ENCODE data around the gene ZNF408. TPM values are rescaled to one million over a fixed set of nuclear protein-coding genes. Genes with fewer than 3 reads are reported as not detected.

The ZNF408 gene
- total RNA-seq = 5.0 and 6.0 TPM in 2 replicates

DNA sequence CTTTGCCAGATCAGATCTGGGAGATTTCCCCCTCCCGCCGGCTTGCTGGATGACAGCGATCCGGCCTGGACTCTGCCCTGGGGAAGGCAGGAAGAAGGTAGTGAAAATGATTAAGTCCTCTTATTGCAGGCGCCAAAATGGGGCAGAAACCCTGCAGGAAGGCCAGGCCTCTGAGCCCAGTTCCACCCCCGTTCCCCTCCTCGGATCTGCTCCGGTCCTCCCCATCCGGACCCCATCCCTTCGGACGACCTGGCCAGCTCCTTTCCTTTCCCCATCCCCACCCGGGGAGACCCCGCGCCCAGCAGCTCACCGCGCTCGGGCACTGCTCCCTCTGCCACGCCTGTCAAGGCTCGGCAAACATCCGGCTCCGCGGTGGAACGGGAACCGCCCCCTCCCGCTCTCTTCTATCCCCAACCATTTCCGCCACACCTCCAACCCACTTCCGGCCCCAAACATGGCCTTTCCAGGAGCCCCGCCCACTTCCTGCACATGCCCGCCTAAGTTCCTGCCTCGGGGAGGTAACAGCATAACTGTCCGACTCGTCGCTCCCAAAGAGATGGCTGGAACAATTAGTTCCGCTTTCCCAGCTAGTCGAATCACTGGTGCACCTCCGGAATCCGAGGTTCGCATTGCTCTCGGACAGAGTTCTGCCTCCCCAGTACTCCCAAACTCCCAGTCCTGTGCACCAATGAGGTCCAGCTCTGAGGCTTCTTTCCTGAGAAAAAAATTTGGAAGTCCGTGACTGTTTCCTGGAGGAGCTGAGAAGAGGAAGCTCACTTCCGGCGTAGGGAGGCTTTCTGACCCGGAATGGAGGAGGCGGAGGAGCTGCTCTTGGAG, at the start of gene ZNF408, which contains the start of gene ARHGAP1:
Gene ZNF408, plus strand, starts transcription at position 791 of the 837 bp plus-strand sequence. Its CDS starts 17 bp downstream, at position 808.
Gene ARHGAP1, minus strand, starts transcription at position 379 of the 837 bp plus-strand sequence. CDS start 4,512 bp downstream, outside the sequence.

DNA sequence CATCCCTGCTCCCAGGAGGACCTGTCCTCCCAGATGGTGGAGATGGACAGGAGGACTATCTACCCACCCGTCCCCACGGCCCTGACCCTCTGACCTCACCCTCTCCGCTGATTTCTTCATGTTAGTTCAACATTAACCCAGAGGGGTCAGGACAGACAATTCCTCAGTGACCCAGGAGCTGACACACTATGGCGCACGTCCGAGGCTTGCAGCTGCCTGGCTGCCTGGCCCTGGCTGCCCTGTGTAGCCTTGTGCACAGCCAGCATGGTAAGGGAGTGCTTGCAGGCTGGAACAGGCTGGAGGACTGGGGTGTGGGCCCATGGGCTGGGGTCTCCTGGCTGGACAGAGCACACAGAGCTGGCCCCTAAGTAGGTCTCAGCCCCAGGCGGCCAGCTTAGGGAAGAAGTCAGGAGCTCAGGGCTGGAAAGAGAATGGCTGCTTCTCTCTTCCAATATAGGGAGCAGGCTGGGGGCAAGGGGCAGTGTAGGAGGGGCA, 18.3 kb downstream of the ZNF408 start, which contains the start of gene F2:
Gene F2, plus strand, starts transcription at position 166 of the 495 bp plus-strand sequence. Its CDS starts 23 bp downstream, at position 189.

Other genes starting within 250 kb of the ZNF408 start
- gene AMBRA1, start 107.0 kb upstream of the ZNF408 start, total RNA-seq = 13.9 and 15.3 TPM in 2 replicates
- gene HARBI1, start 83.8 kb upstream of the ZNF408 start, total RNA-seq = 5.3 TPM in 2 replicates
- gene ATG13, start 83.5 kb upstream of the ZNF408 start, total RNA-seq = 72.3 and 75.7 TPM in 2 replicates
- gene ARHGAP1, start 412 bp upstream of the ZNF408 start, total RNA-seq = 40.6 and 49.9 TPM in 2 replicates
- gene F2, start 18.2 kb downstream of the ZNF408 start, total RNA-seq = not detected in 2 replicates
- 72.9 and 76.9 TPM in 2 replicates for gene CKAP5, start 145.2 kb downstream of the ZNF408 start, total RNA-seq
- 1.1 and 2.2 TPM in 2 replicates for gene LRP4, start 217.5 kb downstream of the ZNF408 start, total RNA-seq
- gene CSTPP1, start 235.7 kb downstream of the ZNF408 start, total RNA-seq = 14.4 and 15.7 TPM in 2 replicates

Measured in aortic smooth muscle cell (primary cell).